ENCODE results near the gene OPRD1. TPM values are rescaled to one million over a fixed set of nuclear protein-coding genes. Genes with fewer than 3 reads are reported as not detected.
"Not testable (repeated sequence)": the region's sequence is repeated elsewhere in the genome, so short reads cannot be mapped to it uniquely, and the experiment has no call there.

OPRD1 gene
- total and polyA plus RNA-seq, 2 of the 4 experiments (the other 2 are of a cell fraction) = under 0.01 TPM; not detected in 1

GRCh38 chr1:28845786-28846543 lies 34.0 kb downstream of the OPRD1 start:
- Histone ChIP-seq H3K79me1 (ENCODE audit: low read depth in 1 of 2, low read length in 2 of 2) (no peaks in the 10 kb centered on the region), H2BK5ac (ENCODE audit: low read depth, low read length, poor library complexity, severe bottlenecking) (no peak overlapping the region), H3K4me1 (ENCODE audit: control insufficient read depth, insufficient read depth, low read length) (no peaks in the 10 kb centered on the region), H2BK120ac (ENCODE audit: low read depth, low read length) (no peak overlapping the region), H2AK5ac (ENCODE audit: low read depth, low read length) (no peak overlapping the region), H2AK9ac (replicated peaks; ENCODE audit: low read depth, low read length, poor library complexity) (no peak overlapping the region), H3K27me3 (ENCODE audit: control insufficient read depth, insufficient read depth, low read length) (peaks cover 6% of the 10 kb centered on the region), H4K91ac (ENCODE audit: insufficient read depth, low read depth, low read length) (no peak overlapping the region), H3K36me3 (ENCODE audit: control insufficient read depth, insufficient read depth, low read length) (no peaks in the 10 kb centered on the region), H3K9ac (ENCODE audit: low read depth, low read length) (no peak overlapping the region), H4K5ac (ENCODE audit: low read depth, low read length) (no peak overlapping the region), H2BK20ac (ENCODE audit: low read depth, low read length) (no peak overlapping the region), H3K56ac (ENCODE audit: extremely low read depth, insufficient read depth, low read length) (no peak overlapping the region), H3K27ac (ENCODE audit: insufficient read depth, low read length) (no peak overlapping the region), H3K23ac (ENCODE audit: low read depth, low read length) (no peak overlapping the region), H2AFZ (replicated peaks; ENCODE audit: low read length, poor library complexity) (peak overlapping the region; percentile 74), H4K20me1 (ENCODE audit: insufficient read depth, low read length) (no peaks in the 10 kb centered on the region), H2BK15ac (ENCODE audit: low read depth, low read length) (no peak overlapping the region), H3K9me1 (ENCODE audit: insufficient read depth, low read length) (no peaks in the 10 kb centered on the region), H4K8ac (ENCODE audit: low read depth in 2 of 2, low read length in 2 of 2) (no peak overlapping the region), H3K4me3 (ENCODE audit: insufficient read depth, low read depth, low read length) (no peak overlapping the region), H3K18ac (ENCODE audit: low read depth, low read length) (no peak overlapping the region), H3K4me2 (ENCODE audit: low read depth, low read length) (no peak overlapping the region), H3K4ac (ENCODE audit: low read depth, low read length) (no peak overlapping the region), H3K14ac (replicated peaks; ENCODE audit: low read depth, low read length) (no peak overlapping the region), H3K9me3 (ENCODE audit: control insufficient read depth, insufficient read depth, low read length) (no peaks in the 10 kb centered on the region)
- ChIA-PET CTCF (interaction anchor here (0.6 to 1.4 kb wide), 2 partner anchors 31 to 38 kb away, joined by 3 read pairs; no protein-coding TSS in a partner anchor), POLR2A (ENCODE audit: unreplicated experiment) (interaction anchor here (0.7 kb wide), 1 partner anchor 11 kb away, joined by 4 read pairs; no protein-coding TSS in a partner anchor)
- ATAC-seq (ENCODE audit: low read depth) (peak; percentile 61), DNase-seq (no peak)
- dilution Hi-C loops (cut with HindIII; ENCODE audit: low sequenced_read_pairs, unreplicated experiment) = no loop called here
- no peak for TF ChIP-seq RFX5 (IDR thresholded peaks at IDR 0.05; ENCODE audit: low read depth, low read length)
- no peak for TF ChIP-seq SMC3 (IDR thresholded peaks at IDR 0.05; ENCODE audit: low read depth, low read length)
- TF ChIP-seq, protein P1, sequence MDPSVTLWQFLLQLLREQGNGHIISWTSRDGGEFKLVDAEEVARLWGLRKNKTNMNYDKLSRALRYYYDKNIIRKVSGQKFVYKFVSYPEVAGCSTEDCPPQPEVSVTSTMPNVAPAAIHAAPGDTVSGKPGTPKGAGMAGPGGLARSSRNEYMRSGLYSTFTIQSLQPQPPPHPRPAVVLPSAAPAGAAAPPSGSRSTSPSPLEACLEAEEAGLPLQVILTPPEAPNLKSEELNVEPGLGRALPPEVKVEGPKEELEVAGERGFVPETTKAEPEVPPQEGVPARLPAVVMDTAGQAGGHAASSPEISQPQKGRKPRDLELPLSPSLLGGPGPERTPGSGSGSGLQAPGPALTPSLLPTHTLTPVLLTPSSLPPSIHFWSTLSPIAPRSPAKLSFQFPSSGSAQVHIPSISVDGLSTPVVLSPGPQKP (IDR thresholded peaks at IDR 0.05; ENCODE audit: borderline replicate concordance, low read depth, low read length) = no peak
- TF ChIP-seq NFE2L2 (IDR thresholded peaks at IDR 0.05; ENCODE audit: low read depth, low read length) = no peak
- no peak for TF ChIP-seq BHLHE40 (IDR thresholded peaks at IDR 0.05; ENCODE audit: low read depth, low read length)
- intact Hi-C loops (cut with micrococcal nuclease) = no loop called here
- WGBS, 2 experiments (ENCODE audit: extremely low coverage in 2 of 2, insufficient read length in 1 of 2) = 53% methylated on average over 4 of the region's 8 CpGs; no CpG with 5 or more reads in 1 of the 2 experiments
- no TSS peak for BruUV-seq (replicated peaks)
- in situ Hi-C loops (cut with MboI; ENCODE audit: low sequenced_read_pairs) = no loop called here

DNA sequence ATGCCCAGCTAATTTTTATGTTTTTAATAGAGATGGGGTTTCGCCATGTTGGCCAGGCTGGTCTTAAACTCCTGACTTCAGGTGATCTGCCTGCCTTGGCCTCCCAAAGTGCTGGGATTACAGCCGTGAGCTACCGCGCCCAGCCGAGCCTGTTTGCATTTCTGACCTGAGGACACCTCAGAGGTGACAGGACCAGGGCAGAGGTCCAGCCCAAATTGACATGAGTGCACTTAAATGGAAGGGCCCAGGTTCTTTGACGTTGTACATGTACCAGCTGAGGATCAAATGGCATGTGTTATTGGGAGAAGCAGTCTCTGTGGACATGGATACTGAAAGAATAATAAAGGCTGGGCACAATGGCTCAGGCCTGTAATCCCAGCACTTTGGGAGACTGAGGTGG lies 35.2 kb downstream of the OPRD1 start:
- H3K4me2 ChIP-seq (ENCODE audit: low read depth, low read length); H3K4me1 ChIP-seq (ENCODE audit: control insufficient read depth, insufficient read depth, low read length); H3K79me1 ChIP-seq (ENCODE audit: low read depth in 1 of 2, low read length in 2 of 2); H3K27me3 ChIP-seq (ENCODE audit: control insufficient read depth, insufficient read depth, low read length); ATAC-seq (ENCODE audit: low read depth); H2BK20ac ChIP-seq (ENCODE audit: low read depth, low read length); H3K9me1 ChIP-seq (ENCODE audit: insufficient read depth, low read length); H3K23ac ChIP-seq (ENCODE audit: low read depth, low read length); intact Hi-C loops (cut with micrococcal nuclease); H3K9ac ChIP-seq (ENCODE audit: low read depth, low read length); H3K4me3 ChIP-seq (ENCODE audit: insufficient read depth, low read depth, low read length); H3K27ac ChIP-seq (ENCODE audit: insufficient read depth, low read length); BruUV-seq (replicated peaks); H2AFZ ChIP-seq (replicated peaks; ENCODE audit: low read length, poor library complexity); H2AK5ac ChIP-seq (ENCODE audit: low read depth, low read length); H3K56ac ChIP-seq (ENCODE audit: extremely low read depth, insufficient read depth, low read length); POLR2A ChIA-PET (ENCODE audit: unreplicated experiment); H2BK15ac ChIP-seq (ENCODE audit: low read depth, low read length); H2BK5ac ChIP-seq (ENCODE audit: low read depth, low read length, poor library complexity, severe bottlenecking); in situ Hi-C loops (cut with MboI; ENCODE audit: low sequenced_read_pairs); H3K14ac ChIP-seq (replicated peaks; ENCODE audit: low read depth, low read length); H3K9me3 ChIP-seq (ENCODE audit: control insufficient read depth, insufficient read depth, low read length); H2AK9ac ChIP-seq (replicated peaks; ENCODE audit: low read depth, low read length, poor library complexity); H4K91ac ChIP-seq (ENCODE audit: insufficient read depth, low read depth, low read length); H4K5ac ChIP-seq (ENCODE audit: low read depth, low read length); H4K20me1 ChIP-seq (ENCODE audit: insufficient read depth, low read length); DNase-seq; H3K18ac ChIP-seq (ENCODE audit: low read depth, low read length); H3K36me3 ChIP-seq (ENCODE audit: control insufficient read depth, insufficient read depth, low read length); H4K8ac ChIP-seq (ENCODE audit: low read depth in 2 of 2, low read length in 2 of 2); H2BK120ac ChIP-seq (ENCODE audit: low read depth, low read length); H3K4ac ChIP-seq (ENCODE audit: low read depth, low read length); dilution Hi-C loops (cut with HindIII; ENCODE audit: low sequenced_read_pairs, unreplicated experiment): not testable (repeated sequence)
- WGBS, 2 experiments (ENCODE audit: extremely low coverage in 2 of 2, insufficient read length in 1 of 2) = 69% methylated on average over 5 of the region's 6 CpGs; no CpG with 5 or more reads in 1 of the 2 experiments
- CTCF ChIA-PET = interaction anchor here (0.5 to 1.4 kb wide), 3 partner anchors 8 to 381 kb away, joined by 3 read pairs; no protein-coding TSS in a partner anchor
